NK-92 (cell line): ENCODE data around the gene PIK3AP1.
"Not testable (repeated sequence)": the region's sequence is repeated elsewhere in the genome, so short reads cannot be mapped to it uniquely, and the experiment has no call there.

Experiments
- DNase-seq: peaks from one replicate; lab custom pipeline; 2025; ENCODE audit not compliant: unreplicated experiment; lab: John Stamatoyannopoulos, UW

Gene PIK3AP1

DNA sequence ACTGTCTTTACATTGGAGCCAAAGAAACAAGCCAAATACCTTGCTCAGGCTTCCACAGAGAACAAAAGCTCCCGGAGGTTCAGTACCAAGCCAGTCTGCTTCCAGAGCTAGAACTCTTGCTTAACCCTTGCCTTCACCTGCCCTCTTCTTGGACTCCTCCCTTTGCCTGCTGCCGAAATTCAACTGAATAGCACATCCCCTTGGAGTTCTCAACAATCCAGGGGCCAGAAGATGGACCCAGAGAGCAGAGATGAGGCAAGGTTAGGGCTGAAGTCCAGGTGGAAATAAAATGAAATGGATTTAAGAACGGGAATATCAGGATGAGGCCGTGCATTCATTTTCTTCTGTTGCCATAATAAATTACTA is 876 bp upstream of the PIK3AP1 start:
- no peak for DNase-seq

DNA sequence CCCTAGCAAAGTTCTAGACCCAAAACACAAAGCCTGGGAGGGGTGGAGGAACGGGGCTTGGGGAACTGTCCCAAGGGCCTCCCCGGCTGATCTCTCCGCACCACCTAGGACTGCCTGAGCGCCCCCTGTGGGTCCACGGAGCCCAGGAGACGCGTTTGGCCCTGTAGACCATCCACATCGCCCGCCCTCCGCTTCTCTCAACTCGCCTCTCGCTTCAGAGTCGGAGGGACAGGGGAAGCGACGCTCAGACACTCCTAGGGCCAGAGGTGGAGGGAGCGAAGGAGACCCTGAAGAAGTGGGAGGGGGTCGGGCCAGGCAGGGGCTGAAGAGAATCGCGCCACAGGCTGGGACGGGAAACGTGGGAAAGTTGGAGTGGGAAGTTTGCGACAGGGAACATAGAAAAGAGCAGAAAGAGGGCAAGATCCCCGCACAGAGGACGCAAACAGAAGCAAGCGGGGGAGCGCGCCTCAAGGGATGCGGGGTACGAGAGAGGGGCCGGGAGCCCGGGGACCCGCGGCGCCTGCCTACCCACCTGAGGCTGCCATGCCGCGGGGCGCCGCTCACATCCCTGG is 378 bp downstream of the PIK3AP1 start:
- DNase-seq, result no peak

DNA sequence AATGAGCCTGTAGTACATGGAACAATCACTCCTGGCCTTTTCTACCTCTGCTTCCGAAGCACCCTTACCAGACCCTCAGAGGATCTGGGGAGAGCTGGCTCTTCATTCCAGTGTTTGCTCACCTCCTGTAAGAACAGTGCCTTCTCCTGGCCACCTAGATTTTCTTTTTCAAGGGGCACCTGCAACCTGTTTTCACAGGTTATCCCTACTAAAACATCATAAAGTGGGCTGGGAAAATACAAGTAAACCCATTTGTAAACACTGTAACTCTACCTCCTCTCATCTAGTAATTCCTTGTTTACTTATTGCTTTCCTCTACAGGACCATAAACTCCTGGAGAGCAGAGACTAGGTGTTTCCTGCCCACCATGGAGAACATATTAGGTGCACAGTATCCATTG is 1.1 kb downstream of the PIK3AP1 start:
- no peak for DNase-seq

DNA sequence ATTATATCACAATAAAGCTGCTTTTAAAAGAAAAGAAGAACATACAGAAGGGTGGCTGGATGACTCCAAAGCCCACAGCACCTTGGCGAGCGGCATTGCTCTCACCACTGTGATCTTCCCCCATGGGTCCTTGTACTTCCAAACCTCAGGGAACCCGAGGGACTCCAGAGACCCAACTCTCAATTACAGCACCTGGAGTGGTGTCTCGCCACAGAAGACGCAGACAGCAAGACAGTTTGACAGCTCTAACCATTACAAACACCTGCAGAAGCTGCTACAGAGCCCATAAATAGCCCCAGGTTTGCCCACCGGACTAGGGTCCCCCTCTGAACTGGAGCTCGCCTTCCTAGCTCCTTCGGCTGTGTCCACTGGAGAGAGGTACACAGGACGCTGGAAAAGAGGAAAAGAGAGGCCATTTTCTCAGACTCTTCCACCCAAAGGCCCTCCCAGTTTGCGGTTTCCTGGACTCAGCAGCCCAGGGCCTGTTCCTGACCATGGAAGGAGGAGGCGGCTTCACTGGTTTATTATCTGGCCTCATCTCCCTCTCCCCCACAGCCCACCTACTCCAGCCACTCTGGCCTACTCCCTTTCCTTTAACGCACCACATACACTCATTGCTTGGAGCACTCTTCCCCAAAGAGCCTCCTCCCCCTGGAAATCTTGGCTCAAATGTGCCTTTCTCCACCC is 1.9 kb downstream of the PIK3AP1 start:
- DNase-seq, result no peak

DNA sequence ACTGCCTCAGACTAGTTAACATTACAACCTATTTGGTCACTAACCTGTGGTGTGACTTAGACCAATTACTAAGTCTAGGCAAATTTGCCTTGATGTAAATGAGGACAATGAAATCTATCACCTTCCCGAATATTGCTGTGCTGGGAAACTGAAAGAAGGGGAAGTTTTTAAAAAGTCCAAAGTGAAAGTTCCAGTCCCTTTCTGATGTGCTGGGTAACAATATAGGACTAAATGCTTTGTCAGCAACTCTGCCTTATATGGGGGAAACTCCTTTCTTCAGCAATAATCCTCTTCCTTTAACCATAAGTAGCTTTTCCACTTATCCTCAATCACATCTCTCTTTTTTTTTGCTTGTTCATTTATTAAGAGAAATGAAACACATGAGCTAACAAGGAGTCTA is 3.9 kb downstream of the PIK3AP1 start:
- no peak for DNase-seq

DNA sequence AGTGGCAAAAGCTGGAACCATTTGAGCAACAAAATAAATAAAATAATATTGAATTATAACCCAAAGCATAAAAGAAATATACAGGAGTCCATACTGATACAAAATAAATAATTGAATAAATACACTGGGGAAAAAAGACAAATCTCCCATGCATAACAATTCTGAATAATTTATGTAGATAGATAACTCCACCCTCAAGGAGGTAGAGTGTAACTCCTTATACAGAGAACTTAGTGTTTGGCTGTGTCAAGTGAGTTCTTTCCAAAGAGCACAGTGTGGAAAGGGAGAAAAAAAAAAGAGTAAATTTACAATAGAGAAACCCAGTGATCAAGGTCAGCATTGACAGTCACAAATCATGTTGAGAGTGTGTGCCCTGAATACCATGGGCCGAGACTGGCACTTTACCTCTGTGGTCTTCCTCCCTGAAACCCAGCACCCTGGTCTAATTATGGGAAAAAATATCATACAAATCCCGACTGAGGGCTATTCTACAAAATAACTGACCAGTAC is 5.5 kb downstream of the PIK3AP1 start:
- DNase-seq, result no peak

DNA sequence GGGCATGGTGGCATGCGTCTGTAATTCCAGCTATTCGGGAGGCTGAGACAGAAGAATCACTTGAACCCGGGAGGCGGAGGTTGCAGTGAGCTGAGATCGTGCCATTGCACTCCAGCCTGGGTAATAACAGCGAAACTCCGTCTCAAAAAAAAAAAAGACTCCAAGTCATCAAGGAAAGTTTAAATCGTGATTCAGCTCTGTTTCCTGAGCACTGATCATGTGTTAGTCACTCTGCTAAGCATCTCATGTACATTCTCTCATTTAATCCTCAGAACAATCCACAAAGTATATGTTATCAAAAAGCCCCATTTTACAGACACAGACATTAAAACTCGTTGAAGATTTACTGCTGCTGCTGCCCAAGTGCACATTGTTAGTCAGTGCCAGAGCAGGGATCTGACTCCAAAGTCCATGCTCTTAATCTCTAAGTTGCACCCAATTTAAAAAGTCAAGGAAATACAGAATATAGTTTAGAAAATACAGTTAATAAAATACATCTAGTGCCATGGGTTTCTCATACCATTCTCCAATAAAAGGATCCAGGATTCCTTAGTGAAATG is 6.2 kb downstream of the PIK3AP1 start:
- DNase-seq, result no peak

DNA sequence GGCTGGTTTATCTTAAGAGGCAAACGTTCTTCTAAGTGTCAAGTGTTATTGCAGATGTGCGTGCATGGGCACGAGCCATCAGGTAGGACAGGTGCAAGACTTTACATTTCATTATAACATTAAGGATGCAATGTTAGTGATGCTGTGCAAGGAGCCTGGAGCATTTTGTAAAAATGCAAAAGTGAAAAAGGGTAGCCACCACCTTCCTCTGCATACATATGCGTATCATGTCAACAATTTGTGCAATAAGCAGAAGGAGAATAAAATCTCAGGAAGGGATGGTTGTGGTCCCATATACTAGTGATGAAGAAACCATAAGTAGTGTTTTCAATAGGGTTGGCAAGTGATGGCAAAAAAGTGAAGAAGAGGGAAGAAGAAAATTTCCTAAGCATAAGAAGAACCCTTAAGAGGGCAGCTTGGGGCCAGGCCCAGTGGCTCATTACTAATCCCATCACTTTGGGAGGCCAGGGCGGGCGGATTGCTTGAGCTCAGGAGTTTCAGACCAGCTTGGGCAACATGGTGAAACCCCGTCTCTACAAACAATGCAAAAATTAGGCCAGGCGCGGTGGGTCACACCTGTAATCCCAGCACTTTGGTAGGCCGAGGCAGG is 7.5 kb downstream of the PIK3AP1 start:
- DNase-seq, result no peak

DNA sequence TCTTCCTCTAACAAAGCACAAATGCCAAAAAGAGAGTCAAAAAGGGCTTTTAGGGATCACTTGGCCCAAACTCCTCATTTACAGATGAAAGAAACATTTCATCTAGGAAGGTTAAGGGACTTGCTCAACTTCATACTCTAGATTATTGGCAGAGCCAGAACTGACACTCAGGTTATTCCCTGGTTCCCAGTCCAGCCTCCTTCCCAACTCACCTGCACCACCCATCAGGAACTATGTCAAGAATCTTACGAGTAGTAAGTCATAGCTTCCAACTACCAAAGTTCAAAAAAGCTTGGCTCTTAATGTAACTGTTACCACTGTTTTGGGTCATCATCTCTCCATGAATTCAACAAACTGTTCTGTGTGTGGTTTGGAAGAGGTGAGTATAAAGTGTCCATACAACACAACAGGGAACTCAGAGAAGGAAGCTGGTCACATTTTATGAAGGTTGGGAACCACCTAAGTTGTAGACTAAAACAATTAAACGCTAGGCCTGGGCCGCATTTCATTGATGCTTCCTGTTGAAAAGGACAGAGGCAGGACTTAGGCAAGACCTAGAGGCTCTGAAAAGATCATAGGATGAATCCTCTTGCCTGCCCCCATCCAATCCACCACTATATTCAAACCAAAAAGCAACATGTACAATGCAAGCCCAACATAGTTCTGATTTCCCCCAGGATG is 9.1 kb downstream of the PIK3AP1 start:
- no peak for DNase-seq

DNA sequence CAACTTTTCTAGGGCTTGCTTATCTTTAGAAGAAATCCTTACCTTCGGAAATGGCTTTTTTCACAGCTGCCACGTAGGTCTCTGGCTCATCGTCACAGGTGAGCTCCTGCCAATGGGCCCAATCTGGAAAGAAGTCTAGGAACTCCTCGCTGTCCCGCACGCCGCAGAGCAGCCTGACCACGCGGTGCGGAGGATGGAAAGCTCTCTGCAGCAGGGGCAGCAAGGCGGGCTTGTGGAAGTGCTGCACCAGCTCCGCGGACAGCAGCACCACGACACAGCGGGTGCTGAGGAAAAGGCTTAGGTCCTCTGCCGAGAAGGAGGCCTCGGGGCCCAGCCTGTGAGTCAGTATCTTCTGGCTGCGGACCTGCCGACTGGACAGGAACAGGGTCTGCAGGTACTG is 10.8 kb downstream of the PIK3AP1 start:
- DNase-seq, result no peak

DNA sequence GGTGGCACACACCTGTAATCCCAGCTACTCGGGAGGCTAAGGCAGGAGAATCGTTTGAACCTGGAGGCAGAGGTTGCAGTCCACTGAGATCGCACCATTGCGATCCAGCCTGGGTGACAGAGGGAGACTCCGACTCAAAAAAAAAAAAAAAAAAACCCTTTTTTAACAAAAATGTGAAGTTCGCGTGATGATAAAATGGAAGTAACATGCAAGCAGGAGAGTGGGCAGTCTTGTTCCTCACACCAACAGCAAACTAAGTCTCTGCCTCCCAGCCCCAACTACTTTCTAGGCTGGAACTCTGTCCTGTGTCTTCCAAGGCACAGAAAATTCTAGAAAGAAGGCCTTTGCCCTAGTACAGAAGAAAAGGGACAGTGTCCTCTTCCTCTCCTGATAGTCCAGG is 11.3 kb downstream of the PIK3AP1 start:
- DNase-seq, result no peak

DNA sequence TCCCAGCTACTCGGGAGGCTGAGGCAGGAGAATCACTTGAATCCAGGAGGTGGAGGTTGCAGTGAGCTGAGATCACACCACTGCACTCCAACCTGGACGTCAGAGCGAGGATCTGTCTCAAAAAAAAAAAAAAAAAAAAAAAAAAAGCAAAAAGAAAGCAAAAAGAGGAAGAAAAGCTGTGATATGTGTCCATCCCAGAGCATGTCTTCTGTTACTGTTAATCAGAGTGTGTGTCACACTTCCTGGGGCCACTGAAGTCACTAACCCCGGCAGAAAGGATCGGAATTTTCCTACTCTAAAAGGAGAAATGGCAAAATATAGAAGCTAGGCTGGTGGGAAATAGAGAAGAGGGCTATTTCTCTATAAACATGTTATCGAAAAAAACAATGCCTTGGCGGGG is 11.9 kb downstream of the PIK3AP1 start:
- DNase-seq, result no peak

DNA sequence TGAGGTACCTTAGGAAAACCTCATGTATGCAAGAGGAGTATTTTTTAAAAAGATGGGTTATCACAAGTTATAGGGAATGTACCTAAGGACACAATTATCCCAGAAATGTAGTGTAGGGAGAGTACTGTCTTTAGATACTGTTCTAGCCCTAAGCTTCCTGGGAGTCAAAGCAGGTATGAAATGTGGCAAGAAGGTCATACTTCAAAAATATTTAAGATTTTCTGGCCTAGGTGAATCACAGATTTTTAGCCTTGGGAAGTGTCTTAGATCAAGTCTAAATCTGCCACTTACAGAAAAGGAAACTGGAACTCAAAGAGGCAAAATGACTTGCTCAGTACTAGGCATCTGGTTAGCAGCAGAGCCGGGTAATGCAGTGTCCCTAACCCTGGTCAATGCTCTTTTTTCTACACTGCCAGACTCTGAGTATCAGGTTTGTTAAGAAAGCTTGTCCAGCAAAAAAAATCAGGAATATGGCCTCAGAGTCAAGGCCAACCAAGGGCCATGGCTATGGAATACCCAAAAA is 13.9 kb downstream of the PIK3AP1 start:
- DNase-seq, result no peak

DNA sequence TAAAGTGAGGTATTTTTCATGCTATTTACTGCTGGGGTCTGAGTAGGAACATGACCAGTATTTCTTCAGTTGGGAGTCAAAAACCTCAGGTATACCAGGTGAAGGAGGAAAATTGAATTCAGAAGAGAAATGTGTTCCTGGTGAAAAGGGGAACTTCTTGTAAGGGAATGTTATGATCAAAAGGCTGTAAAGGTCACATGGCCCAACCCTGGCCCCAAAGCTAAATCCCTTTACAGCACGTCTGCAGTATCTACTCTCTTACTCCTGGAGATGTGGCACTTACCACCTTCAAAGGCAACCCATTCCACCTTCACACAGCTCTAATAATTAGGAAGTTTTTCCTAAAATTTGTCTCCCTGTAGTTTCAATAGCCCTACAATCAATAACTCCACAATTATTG is 15.2 kb downstream of the PIK3AP1 start:
- no peak for DNase-seq

DNA sequence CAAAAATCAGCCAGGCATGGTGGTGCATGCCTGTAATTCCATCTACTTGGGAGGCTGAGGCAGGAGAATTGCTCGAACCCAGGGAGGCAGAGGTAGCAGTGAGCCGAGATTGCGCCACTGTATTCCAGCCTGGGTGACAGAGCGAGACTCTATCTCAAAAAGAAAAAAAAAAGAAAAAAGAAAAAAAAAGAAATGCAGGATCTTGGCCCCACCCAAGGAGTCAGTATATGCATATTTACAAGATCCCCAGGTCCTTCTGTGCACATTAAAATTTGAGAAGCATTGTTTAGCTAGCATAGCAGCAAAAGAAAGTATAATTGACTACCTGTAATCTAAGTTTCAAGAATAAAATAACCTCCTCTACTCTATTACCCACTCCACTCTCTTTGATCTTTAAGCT is 15.8 kb downstream of the PIK3AP1 start:
- DNase-seq, result no peak

DNA sequence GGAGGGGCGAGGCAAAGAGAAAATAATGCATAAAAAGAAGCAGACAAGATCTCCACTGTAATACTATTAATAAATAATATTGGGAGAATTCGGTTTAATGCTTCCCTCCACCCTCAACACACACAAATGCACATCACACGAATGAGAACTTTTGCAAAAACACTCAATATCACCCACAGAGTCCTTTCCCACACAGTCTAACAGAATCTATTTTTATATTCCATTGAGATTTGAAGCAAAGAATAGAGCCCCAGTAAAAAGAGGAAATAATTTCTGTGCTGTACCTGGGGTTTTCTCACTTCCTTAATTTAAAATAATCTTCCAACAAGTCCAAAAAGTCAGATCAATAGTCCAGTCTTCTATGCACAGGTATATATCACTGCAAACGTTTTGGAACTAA is 17.0 kb downstream of the PIK3AP1 start:
- no peak for DNase-seq

DNA sequence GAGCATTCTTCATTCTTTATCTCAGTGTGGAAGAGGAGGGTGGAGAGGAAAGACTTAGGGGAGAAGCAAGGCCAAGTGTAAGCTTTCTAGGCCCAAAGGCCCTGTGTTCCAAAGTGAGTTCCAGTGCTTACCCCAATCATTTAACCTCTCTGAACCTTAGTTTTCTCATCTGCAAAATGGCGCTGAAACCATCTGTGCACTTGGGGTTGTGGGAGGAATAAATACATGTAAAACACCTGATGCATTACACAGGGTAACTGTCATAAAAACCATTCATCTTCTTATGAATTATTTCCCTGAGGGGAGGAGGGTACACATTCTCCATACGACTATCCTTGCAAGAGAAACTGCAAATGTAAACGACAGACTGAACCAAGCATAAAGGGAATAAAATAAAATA is 19.0 kb downstream of the PIK3AP1 start:
- no peak for DNase-seq

DNA sequence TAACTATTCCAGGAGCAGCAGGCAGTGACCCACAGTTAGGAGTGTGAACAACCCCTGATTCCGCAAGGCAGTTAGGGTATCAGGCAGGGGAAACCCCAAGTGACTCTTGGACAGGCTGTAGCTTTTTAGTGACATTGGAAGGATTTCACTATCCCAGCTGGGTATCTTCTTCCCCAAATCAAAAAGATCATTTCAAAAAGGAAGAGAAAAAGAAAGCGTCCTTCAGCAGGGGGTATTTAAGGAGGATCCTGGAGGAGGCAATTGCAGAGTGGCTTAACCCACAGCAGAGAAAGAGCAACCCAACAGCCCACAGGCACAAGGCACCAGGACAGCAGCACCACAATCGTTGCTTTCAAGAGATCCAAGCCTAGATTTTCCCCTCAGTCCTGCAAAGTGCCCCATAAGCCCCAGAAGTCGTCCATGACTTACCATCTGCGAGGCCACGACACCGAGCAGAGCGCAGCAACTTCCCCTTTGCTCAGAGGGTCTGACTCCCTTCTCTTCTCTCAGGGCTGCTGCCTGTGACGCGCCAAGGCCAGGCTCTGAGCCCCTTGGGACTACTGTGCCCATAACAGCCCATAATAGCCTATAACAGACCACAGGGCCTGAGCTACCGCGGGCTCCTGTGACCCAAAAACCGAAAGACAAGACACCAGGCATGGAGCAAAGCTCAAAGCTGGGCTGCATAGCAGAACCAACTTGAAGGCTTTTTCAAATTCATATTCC is 19.8 kb downstream of the PIK3AP1 start:
- DNase-seq, result no peak

DNA sequence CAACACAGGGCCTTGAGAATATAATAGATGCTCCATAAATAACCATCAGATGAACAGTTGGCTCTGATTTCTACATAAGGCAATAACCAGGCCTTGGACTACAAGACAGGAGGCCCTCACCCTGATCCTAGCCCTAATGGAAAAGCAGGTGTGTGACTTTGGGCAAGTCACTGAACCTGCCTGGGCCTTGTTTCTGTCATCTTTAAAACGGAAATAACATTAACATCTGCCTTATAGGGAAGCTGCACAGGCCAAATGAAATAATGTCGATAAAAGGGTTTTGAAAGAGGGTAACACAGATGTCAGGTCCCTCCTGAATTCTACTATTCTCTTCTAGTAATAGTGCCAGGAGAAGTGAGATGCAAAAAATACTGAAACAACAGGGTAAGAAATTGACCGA is 20.7 kb downstream of the PIK3AP1 start:
- DNase-seq, result no peak

DNA sequence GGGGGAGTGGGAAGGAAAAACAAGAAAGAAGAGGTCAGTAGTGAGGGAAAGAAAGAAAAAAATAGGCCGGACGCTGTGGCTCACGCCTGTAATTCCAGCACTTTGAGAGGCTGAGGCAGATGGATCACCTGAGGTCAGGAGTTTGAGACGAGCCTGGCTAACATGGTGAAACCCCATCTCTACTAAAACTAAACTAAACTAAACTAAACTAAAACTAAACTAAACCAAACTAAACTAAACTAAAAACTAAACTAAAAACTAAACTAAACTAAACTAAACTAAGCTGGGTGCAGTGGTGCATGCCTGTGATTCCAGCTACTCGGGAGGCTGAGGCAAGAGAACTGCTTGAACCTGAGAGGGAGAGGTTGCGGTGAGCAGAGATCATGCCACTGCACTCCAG is 22.0 kb downstream of the PIK3AP1 start:
- not testable (repeated sequence) for DNase-seq

DNA sequence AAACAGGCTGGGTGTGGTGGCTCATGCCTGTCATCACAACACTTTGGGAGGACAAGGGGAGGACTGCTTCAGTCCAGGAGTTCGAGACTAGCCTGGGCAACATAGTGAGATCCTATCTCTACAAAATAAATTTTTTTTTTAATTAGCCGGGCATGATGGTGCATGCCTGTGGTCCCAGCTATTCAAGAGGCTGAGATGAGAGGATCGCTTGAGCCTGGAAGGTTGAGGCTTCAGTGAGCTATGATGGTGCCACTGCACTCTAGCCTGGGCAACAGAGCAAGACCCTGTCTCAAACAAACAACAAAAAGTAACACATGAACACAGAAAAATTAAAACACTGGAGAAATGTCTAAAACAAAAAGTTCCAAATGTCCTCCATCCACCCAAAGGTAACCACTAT is 22.9 kb downstream of the PIK3AP1 start:
- DNase-seq, result no peak
